AG10803 (cell line): ENCODE data around the gene CSF1.
"Not testable (repeated sequence)": the region's sequence is repeated elsewhere in the genome, so short reads cannot be mapped to it uniquely, and the experiment has no call there.

ENCODE experiments used
- DNase-seq: peaks from one replicate; pipeline ENCODE4 v3.0.0; 2010; ENCODE audit warnings: low read depth
- H3K4me3 ChIP-seq: 2 replicates; pipeline ENCODE4 v1.5.1; 2011; ENCODE audit warnings: mild to moderate bottlenecking, low read length, control low read depth
- TF ChIP-seq, protein P1 (sequence below): conservative IDR thresholded peaks from 2 replicates; pipeline ENCODE4 v1.5.1; 2011; ENCODE audit warnings: mild to moderate bottlenecking, low read length, control low read depth, inconsistent platforms

Gene CSF1

DNA sequence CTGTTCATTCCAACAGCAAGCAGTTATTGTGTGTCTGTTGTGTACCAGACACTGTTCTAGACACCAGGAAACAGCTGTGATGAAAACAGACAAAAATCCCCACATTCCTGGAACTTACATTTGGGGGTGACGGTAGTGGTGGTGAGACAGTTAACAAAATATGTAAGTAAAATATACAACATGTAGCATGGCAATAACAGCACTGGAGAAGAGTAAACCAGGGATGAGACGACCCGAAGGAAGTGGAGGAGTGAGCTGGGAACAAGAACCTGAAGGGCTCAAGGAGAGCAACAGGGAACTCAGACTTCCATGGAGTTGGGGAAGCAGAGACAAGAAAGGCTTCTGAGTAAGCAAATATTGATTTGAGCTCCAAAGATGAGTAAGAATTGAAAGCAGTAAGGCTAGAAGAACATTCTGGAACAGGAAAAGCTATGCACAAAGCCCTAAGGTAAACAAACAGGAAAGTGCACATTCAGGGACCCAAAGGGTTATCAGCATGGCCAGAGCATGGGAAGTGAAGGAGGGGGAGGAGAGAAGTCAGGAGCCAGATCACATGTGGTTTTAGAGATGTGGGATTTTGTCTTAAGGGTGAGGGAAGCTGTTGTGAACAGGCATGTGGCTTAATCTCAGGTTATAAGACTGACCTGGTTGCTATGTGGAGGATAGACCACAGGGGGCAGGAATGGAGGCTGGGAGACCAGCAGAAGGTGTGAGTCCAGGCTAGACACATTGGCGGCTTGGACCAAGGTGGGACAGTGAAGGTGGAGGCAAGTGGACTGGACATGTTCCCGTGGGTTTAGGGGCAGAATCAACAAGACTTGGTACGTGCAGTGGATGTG lies 7.3 kb downstream of the CSF1 start:
- TF ChIP-seq, protein P1, sequence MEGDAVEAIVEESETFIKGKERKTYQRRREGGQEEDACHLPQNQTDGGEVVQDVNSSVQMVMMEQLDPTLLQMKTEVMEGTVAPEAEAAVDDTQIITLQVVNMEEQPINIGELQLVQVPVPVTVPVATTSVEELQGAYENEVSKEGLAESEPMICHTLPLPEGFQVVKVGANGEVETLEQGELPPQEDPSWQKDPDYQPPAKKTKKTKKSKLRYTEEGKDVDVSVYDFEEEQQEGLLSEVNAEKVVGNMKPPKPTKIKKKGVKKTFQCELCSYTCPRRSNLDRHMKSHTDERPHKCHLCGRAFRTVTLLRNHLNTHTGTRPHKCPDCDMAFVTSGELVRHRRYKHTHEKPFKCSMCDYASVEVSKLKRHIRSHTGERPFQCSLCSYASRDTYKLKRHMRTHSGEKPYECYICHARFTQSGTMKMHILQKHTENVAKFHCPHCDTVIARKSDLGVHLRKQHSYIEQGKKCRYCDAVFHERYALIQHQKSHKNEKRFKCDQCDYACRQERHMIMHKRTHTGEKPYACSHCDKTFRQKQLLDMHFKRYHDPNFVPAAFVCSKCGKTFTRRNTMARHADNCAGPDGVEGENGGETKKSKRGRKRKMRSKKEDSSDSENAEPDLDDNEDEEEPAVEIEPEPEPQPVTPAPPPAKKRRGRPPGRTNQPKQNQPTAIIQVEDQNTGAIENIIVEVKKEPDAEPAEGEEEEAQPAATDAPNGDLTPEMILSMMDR: no peak
- no peak overlapping the region for H3K4me3 ChIP-seq
- no peak for DNase-seq

DNA sequence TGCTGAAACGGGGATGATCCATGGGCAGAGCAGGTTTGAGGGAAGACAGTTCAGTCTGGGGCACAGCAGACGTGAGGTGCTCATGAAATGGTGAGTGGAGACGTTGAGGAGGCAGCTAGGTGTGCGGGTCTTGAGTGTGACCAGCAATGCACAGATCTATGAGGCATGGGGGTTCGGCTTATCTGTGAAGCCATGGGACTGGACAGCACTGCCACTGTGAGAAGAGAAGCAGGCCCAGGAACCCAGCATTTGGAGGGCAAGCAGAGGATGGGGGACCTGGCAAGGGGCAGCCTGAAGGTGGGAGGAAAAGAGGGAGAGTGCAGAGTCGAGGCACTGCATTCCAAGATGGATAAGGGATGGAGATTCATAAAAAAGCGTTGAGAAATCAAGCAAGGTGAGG lies 8.0 kb downstream of the CSF1 start:
- no peak overlapping the region for H3K4me3 ChIP-seq
- TF ChIP-seq, protein P1: no peak
- DNase-seq: no peak

DNA sequence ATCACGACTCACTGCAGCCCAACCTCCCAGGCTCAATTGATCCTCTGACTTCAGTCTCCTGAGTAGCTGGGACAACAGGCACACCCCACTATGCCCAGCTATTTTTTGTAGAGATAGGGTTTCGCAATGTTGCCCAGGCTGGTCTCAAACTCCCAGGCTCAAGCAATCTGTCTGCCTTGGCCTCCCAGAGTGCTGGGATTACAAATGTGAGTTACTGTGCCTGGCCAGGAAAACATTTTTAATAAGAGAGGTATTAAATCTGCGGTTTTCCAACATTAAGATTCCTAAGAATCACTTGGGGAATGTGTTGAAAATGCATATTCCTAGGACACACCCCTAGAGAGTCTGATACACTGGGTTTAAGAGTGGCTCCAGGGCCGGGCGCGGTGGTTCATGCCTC lies 8.7 kb downstream of the CSF1 start:
- TF ChIP-seq, protein P1: no peak
- no peak overlapping the region for H3K4me3 ChIP-seq
- peak; percentile 28 for DNase-seq

DNA sequence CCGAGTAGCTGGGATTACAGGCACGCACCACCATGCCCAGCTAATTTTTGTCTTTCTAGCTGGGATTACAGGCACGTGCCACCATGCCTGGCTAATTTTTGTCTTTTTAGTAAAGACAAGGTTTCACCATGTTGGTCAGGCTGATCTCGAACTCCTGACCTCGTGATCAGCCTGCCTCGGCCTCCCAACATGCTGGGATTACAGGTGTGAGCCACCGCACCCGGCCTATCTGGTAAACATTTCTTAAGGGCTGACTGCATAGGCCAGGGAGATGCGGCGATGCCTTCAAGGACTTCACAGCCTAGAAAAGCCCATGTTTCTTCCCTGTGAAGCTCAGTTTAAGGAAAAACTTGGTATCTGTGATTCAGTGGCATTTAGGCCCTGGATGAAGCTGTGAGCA lies 9.7 kb downstream of the CSF1 start:
- H3K4me3 ChIP-seq, DNase-seq: not testable (repeated sequence)

DNA sequence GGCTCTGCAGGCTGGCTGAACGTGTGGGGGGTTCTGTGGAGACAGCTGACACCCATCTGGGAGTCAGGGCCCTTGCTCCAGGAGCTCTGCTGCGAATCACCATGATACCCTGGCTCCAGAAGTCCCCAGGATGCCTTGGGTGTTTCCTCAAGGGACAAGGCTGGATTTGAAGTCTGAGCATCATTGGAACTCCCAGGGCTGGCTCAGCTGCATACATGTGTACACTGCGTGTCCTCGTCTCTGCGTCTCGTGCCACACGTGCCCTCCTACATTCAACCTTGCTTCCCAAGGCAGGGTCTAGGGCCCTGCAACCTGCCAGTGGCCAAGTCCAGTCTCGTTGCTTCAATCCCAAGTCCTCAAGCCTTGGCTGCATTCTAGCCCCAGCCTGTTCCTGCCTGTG lies 11.7 kb downstream of the CSF1 start:
- no peak for DNase-seq
- TF ChIP-seq, protein P1: no peak
- H3K4me3 ChIP-seq: no peak overlapping the region

DNA sequence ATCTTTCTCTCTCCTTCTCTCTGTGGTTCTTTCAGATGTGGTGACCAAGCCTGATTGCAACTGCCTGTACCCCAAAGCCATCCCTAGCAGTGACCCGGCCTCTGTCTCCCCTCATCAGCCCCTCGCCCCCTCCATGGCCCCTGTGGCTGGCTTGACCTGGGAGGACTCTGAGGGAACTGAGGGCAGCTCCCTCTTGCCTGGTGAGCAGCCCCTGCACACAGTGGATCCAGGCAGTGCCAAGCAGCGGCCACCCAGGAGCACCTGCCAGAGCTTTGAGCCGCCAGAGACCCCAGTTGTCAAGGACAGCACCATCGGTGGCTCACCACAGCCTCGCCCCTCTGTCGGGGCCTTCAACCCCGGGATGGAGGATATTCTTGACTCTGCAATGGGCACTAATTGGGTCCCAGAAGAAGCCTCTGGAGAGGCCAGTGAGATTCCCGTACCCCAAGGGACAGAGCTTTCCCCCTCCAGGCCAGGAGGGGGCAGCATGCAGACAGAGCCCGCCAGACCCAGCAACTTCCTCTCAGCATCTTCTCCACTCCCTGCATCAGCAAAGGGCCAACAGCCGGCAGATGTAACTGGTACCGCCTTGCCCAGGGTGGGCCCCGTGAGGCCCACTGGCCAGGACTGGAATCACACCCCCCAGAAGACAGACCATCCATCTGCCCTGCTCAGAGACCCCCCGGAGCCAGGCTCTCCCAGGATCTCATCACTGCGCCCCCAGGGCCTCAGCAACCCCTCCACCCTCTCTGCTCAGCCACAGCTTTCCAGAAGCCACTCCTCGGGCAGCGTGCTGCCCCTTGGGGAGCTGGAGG lies 12.7 kb downstream of the CSF1 start:
- TF ChIP-seq, protein P1: peak; percentile 35
- no peak for DNase-seq
- H3K4me3 ChIP-seq: no peak overlapping the region

DNA sequence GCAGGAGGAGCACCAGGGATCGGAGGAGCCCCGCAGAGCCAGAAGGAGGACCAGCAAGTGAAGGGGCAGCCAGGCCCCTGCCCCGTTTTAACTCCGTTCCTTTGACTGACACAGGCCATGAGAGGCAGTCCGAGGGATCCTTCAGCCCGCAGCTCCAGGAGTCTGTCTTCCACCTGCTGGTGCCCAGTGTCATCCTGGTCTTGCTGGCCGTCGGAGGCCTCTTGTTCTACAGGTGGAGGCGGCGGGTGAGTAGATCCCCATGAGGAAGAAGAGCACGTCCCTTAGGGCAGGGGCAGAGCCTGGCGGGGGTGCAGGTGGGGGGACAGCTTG lies 13.3 kb downstream of the CSF1 start:
- TF ChIP-seq, protein P1: no peak
- DNase-seq: no peak
- no peak overlapping the region for H3K4me3 ChIP-seq
